Measurements from ENCODE around the gene MARCHF7. TPM values are rescaled to one million over a fixed set of nuclear protein-coding genes. Genes with fewer than 3 reads are reported as not detected.
A peak's percentile ranks its signal among the peaks of the same experiment; 100 is the strongest.

MARCHF7 gene
- total and polyA plus RNA-seq, 10 of the 15 experiments (the other 5 are each of a cell fraction or from before 2014, with no cell fraction given), result 39.4 to 111 (median 66.5) TPM

DNA sequence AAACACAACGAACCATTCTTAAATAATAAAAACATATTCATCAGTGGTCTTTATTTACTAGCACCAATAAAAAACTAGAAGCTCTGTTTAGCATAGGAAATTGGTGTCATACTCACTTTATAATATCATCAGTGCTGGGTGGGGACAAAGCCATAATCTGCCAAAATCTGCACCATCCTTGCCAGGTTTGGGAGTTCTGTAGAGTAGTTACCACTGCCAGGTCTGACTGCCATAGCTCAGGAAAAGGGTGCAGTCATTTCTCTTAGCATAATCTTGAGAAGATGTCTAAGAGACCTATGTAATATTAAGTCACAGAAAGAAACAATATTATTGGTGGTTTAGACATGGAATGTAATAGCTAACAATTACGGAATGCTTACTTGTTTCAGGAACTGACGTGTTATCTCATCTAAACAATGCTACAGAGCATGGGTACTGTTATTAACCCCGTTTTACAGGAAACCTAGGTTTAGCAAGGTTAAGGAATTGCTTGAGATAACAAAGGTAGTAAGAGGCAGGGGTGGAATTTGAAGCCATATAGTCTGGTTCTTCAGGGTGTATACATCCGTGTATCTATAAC lies 1.6 kb upstream of the MARCHF7 start (continued):
- TF ChIP-seq, protein P1, sequence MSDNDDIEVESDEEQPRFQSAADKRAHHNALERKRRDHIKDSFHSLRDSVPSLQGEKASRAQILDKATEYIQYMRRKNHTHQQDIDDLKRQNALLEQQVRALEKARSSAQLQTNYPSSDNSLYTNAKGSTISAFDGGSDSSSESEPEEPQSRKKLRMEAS (IDR thresholded peaks at IDR 0.05; ENCODE audit: low read depth, low read length), result no peak
- TF ChIP-seq CBX3 (IDR thresholded peaks at IDR 0.05; ENCODE audit: borderline replicate concordance, low read depth), result no peak

DNA sequence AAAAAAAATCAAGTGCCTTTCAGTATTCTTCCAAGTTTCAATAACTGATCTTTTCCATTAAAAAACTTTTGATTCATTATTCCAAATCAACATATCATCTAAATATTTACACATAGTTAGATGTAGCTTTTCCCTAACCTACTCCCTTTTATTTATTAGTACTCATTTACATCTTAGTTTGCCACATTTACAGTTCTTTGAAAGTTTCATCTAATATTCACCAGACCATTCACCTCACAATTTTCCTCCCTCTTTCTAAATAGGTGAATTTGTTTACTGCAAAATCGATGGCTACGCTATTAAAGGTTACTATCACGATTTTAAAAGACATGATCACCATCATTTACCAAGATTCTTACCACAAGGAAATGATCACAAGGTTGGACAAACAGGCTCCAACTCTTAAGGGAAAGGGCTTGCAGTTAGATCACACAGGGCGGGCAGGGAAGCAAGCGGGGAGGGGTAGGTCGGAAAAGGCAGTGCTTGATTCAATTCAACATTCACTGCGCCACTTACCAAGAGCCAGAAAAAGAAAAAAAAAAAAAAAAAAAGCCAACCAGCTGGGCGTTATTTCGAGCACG lies 654 bp upstream of the MARCHF7 start:
- Histone ChIP-seq H3K36me3 (ENCODE audit: control insufficient read depth in 2 of 2, insufficient read depth in 2 of 2, low read length in 1 of 2) (peaks cover 2 to 19% of the 10 kb centered on the region in 2 experiments; a peak in 3 of 4 replicates), H3K4me3 (peak overlapping the region; percentile 99), H3K4me1 (ENCODE audit: control insufficient read depth, insufficient read depth, low read length) (peaks cover 3% of the 10 kb centered on the region; the same call in 1 of the 2 replicates), H3K27ac (ENCODE audit: control insufficient read depth, insufficient read depth) (peak overlapping the region; percentile 99), H3K27me3 (replicated peaks in 1 of 2; ENCODE audit: control insufficient read depth in 2 of 2, insufficient read depth in 2 of 2, low read length in 1 of 2) (no peaks in the 10 kb centered on the region), H2AFZ (ENCODE audit: control insufficient read depth, low read depth, low read length) (peak overlapping the region; percentile 98), H3K4me2 (ENCODE audit: control insufficient read depth, insufficient read depth) (peak overlapping the region; percentile 90), H3K79me2 (ENCODE audit: control insufficient read depth, insufficient read depth, low read length) (peaks cover 50% of the 10 kb centered on the region), H3K9me3 (replicated peaks; ENCODE audit: control insufficient read depth, insufficient read depth, low read length) (no peaks in the 10 kb centered on the region; the same call in 2 of the 3 replicates), H3K9ac (ENCODE audit: control insufficient read depth, insufficient read depth, low read length) (peak overlapping the region; percentile 100), H4K20me1 (ENCODE audit: control insufficient read depth, insufficient read depth) (no peaks in the 10 kb centered on the region)
- ATAC-seq (no peak), FAIRE-seq (no peak), DNase-seq (ENCODE audit: low read depth, low spot score) (peak; percentile 30)
- intact Hi-C loops (cut with micrococcal nuclease; ENCODE audit: unreplicated experiment), result loop anchor here (1.0 to 10.0 kb wide), 5 partner anchors 96 to 507 kb away; partner anchors contain the start of gene WDSUB1
- WGBS (ENCODE audit: insufficient coverage, insufficient replicate concordance, low lambda C conversion rate, missing lambda C conversion rate), result under 1% methylated on average over 6 of the region's 10 CpGs
- ChIA-PET SMC1A (ENCODE audit: uncharacterized antibody, unreplicated experiment) (interaction anchor here (0.8 to 1.7 kb wide), 7 partner anchors 12 to 502 kb away, joined by 3 to 7 read pairs (median 3); no protein-coding TSS in a partner anchor), CTCF (interaction anchor here (0.6 to 3.7 kb wide), 16 partner anchors 10 to 809 kb away, joined by 3 to 18 read pairs (median 4); no protein-coding TSS in a partner anchor), POLR2A (interaction anchor here (0.6 to 2.4 kb wide), 11 partner anchors 9 to 561 kb away, joined by 3 to 11 read pairs (median 4); no protein-coding TSS in a partner anchor), RAD21 (ENCODE audit: unreplicated experiment) (interaction anchor here (0.7 to 4.6 kb wide), 17 partner anchors 19 to 592 kb away, joined by 3 to 20 read pairs (median 3); no protein-coding TSS in a partner anchor)
- BruUV-seq (replicated peaks), result no TSS peak
- in situ Hi-C loops (cut with MboI), result no loop called here
- 0 out of 2 replicates have a peak, but pooled peaks have one; percentile 21 for TF ChIP-seq RAD51 (IDR thresholded peaks at IDR 0.05)
- no peak for TF ChIP-seq LARP7 (IDR thresholded peaks at IDR 0.05)
- TF ChIP-seq ESRRA (IDR thresholded peaks at IDR 0.05; ENCODE audit: low read length), result no peak
- TF ChIP-seq CBX5 (IDR thresholded peaks at IDR 0.05; ENCODE audit: low read depth), result 0 out of 2 replicates have a peak, but pooled peaks have one; percentile 6
- TF ChIP-seq NFXL1 (IDR thresholded peaks at IDR 0.05; ENCODE audit: borderline replicate concordance), result no peak
- no peak for TF ChIP-seq CREM (IDR thresholded peaks at IDR 0.05; ENCODE audit: low read depth)
- TF ChIP-seq, protein P2, sequence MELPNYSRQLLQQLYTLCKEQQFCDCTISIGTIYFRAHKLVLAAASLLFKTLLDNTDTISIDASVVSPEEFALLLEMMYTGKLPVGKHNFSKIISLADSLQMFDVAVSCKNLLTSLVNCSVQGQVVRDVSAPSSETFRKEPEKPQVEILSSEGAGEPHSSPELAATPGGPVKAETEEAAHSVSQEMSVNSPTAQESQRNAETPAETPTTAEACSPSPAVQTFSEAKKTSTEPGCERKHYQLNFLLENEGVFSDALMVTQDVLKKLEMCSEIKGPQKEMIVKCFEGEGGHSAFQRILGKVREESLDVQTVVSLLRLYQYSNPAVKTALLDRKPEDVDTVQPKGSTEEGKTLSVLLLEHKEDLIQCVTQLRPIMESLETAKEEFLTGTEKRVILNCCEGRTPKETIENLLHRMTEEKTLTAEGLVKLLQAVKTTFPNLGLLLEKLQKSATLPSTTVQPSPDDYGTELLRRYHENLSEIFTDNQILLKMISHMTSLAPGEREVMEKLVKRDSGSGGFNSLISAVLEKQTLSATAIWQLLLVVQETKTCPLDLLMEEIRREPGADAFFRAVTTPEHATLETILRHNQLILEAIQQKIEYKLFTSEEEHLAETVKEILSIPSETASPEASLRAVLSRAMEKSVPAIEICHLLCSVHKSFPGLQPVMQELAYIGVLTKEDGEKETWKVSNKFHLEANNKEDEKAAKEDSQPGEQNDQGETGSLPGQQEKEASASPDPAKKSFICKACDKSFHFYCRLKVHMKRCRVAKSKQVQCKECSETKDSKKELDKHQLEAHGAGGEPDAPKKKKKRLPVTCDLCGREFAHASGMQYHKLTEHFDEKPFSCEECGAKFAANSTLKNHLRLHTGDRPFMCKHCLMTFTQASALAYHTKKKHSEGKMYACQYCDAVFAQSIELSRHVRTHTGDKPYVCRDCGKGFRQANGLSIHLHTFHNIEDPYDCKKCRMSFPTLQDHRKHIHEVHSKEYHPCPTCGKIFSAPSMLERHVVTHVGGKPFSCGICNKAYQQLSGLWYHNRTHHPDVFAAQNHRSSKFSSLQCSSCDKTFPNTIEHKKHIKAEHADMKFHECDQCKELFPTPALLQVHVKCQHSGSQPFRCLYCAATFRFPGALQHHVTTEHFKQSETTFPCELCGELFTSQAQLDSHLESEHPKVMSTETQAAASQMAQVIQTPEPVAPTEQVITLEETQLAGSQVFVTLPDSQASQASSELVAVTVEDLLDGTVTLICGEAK (IDR thresholded peaks at IDR 0.05; ENCODE audit: borderline replicate concordance), result peak; percentile 63; the same call in 1 of the 2 replicates
- TF ChIP-seq EED (IDR thresholded peaks at IDR 0.05; ENCODE audit: low read depth), result no peak
- TF ChIP-seq ZNF274 (IDR thresholded peaks at IDR 0.05; ENCODE audit: insufficient read depth, insufficient read length), result no peak
- no peak for TF ChIP-seq TARDBP (IDR thresholded peaks at IDR 0.05; ENCODE audit: borderline replicate concordance)
- no peak for TF ChIP-seq PAX5 (IDR thresholded peaks at IDR 0.05; ENCODE audit: borderline replicate concordance, low read depth, low read length)
- TF ChIP-seq, protein P3, sequence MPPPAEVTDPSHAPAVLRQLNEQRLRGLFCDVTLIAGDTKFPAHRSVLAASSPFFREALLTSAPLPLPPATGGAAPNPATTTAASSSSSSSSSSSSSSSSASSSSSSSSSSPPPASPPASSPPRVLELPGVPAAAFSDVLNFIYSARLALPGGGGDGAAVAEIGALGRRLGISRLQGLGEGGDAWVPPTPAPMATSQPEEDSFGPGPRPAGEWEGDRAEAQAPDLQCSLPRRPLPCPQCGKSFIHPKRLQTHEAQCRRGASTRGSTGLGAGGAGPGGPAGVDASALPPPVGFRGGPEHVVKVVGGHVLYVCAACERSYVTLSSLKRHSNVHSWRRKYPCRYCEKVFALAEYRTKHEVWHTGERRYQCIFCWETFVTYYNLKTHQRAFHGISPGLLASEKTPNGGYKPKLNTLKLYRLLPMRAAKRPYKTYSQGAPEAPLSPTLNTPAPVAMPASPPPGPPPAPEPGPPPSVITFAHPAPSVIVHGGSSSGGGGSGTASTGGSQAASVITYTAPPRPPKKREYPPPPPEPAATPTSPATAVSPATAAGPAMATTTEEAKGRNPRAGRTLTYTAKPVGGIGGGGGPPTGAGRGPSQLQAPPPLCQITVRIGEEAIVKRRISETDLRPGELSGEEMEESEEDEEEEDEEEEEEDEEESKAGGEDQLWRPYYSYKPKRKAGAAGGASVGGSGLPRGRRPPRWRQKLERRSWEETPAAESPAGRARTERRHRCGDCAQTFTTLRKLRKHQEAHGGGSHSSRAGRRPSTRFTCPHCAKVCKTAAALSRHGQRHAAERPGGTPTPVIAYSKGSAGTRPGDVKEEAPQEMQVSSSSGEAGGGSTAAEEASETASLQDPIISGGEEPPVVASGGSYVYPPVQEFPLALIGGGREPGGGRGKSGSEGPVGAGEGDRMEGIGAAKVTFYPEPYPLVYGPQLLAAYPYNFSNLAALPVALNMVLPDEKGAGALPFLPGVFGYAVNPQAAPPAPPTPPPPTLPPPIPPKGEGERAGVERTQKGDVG (CRISPR knock-in tag; IDR thresholded peaks at IDR 0.05), result no peak

Measured in GM12878 (cell line).